ENCODE measurements around the gene HEATR1. TPM values are rescaled to one million over a fixed set of nuclear protein-coding genes. Genes with fewer than 3 reads are reported as not detected.

The HEATR1 gene
- total and polyA plus RNA-seq, 4 donors, result 3.3 to 19.4 (median 9.6) TPM

DNA sequence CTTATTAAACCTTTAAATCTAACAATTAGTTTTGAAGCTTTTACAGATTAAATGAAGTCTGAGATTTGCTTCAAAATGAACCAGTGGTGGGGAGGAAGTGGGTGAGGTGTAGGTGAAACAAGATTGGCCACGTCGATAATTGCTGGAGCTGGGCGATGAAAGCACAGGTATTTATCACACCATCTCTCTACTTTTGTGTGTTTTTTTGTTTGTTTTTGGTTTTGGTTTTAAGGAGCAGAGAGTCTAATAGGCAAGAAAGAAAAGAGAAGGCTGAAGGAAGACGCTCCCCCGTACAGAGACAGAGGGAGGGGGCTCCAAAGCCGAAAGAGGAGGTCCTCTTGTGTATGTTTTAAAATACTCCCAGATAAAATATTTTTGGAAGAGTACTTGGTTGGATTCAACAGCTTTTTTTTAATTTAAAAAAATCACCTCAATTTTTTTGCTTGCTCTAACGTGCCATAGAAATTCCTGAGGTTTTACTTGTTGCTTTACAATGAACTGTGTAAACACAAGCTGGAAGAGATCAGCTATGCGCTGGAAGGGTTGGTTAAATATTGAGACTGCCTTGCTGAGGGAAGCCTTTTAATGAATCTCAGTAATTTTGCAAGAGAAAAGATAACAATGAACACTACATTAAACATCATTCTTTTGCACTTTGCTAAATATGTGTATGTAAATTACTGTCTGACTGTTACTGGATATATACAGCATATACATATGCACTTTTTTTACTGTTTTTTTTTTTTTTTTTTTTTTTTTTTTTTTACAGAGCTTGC, 87.2 kb downstream of the HEATR1 start (continued):
- TF ChIP-seq, protein P1, sequence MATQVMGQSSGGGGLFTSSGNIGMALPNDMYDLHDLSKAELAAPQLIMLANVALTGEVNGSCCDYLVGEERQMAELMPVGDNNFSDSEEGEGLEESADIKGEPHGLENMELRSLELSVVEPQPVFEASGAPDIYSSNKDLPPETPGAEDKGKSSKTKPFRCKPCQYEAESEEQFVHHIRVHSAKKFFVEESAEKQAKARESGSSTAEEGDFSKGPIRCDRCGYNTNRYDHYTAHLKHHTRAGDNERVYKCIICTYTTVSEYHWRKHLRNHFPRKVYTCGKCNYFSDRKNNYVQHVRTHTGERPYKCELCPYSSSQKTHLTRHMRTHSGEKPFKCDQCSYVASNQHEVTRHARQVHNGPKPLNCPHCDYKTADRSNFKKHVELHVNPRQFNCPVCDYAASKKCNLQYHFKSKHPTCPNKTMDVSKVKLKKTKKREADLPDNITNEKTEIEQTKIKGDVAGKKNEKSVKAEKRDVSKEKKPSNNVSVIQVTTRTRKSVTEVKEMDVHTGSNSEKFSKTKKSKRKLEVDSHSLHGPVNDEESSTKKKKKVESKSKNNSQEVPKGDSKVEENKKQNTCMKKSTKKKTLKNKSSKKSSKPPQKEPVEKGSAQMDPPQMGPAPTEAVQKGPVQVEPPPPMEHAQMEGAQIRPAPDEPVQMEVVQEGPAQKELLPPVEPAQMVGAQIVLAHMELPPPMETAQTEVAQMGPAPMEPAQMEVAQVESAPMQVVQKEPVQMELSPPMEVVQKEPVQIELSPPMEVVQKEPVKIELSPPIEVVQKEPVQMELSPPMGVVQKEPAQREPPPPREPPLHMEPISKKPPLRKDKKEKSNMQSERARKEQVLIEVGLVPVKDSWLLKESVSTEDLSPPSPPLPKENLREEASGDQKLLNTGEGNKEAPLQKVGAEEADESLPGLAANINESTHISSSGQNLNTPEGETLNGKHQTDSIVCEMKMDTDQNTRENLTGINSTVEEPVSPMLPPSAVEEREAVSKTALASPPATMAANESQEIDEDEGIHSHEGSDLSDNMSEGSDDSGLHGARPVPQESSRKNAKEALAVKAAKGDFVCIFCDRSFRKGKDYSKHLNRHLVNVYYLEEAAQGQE (IDR thresholded peaks at IDR 0.05), result no peak
- no peak for TF ChIP-seq HNF4A (conservative IDR thresholded peaks at IDR 0.05)

GRCh38 chr1:236515443-236515958, 88.8 kb downstream of the HEATR1 start:
- H3K36me3 ChIP-seq (ENCODE audit: control insufficient read depth in 4 of 4, insufficient read depth in 3 of 4, low read depth in 1 of 4, low read length in 3 of 4), result no peaks in the 10 kb centered on the region
- H3K9me3 ChIP-seq (ENCODE audit: control insufficient read depth in 4 of 4, low read length in 3 of 4), result no peaks in the 10 kb centered on the region
- H3K4me3 ChIP-seq (ENCODE audit: low read depth in 1 of 3, low read length in 3 of 3), result no peak overlapping the region
- H3K9ac ChIP-seq (ENCODE audit: low read depth in 1 of 2, low read length in 2 of 2), result peak overlapping the region in 1 of 2 donors; percentile 21
- no peaks in the 10 kb centered on the region for H3K27me3 ChIP-seq (ENCODE audit: control insufficient read depth in 4 of 4, insufficient read depth in 4 of 4, low read length in 3 of 4)
- no peak for DNase-seq (ENCODE audit: low spot score)
- peaks cover 3 to 37% (median 28%) of the 10 kb centered on the region in 4 donors for H3K4me1 ChIP-seq (ENCODE audit: control insufficient read depth in 4 of 4, insufficient read depth in 4 of 4, low read length in 3 of 4)
- 23% methylated on average over 4 of the region's 4 CpGs for whole genome bisulfite sequencing
- peak; percentile 88 for TF ChIP-seq NR2F2 (IDR thresholded peaks at IDR 0.05)
- TF ChIP-seq YY1 (IDR thresholded peaks at IDR 0.05), result no peak
- TF ChIP-seq HNF4G (IDR thresholded peaks at IDR 0.05), result no peak
- TF ChIP-seq, protein P2, sequence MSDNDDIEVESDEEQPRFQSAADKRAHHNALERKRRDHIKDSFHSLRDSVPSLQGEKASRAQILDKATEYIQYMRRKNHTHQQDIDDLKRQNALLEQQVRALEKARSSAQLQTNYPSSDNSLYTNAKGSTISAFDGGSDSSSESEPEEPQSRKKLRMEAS (IDR thresholded peaks at IDR 0.05), result peak; percentile 14
- TF ChIP-seq RXRA (IDR thresholded peaks at IDR 0.05), result peak in 1 of 2 donors; percentile 32
- peak; percentile 2 for TF ChIP-seq SP1 (IDR thresholded peaks at IDR 0.05)
- TF ChIP-seq, protein P1 (IDR thresholded peaks at IDR 0.05), result peak; percentile 32
- H3K27ac ChIP-seq (ENCODE audit: low read depth in 1 of 2, low read length in 2 of 2), result peak overlapping the region; percentile 5 to 59

DNA sequence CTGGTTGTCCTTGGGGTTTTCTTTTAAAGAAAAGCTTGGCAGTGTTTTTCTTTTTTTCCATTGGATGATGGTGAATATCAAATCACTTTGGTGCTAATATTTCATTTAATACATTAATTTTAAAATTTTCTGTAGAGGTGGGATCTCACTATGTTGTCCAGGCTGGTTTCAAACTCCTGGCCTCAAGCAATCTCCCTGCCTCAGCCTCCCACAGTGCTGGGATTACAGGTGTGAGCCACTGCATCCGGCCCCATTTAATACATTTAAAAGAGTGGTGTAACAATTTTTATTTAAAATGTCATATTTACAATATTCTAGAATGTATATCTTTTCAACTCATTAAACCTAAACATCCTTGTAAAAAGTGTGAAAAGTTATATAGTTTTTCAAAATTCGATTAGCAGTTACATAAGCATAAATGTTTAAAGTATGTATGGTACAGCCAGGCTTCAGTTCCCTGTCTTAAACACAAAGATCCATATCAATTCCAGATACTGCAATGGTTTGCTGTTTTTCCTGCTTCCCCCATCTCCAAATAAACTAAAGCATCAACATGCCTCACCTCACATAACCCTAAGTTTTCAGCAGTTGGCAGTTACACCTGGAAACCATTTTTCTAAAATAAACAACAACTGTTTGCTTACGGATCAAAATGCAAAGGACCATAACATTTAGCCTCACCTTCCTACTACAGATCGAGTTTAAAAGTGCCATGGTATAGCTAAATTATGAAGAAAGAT, 89.4 kb downstream of the HEATR1 start:
- Histone ChIP-seq H3K36me3 (ENCODE audit: control insufficient read depth in 4 of 4, insufficient read depth in 3 of 4, low read depth in 1 of 4, low read length in 3 of 4) (no peaks in the 10 kb centered on the region), H3K4me3 (ENCODE audit: low read depth in 1 of 3, low read length in 3 of 3) (no peak overlapping the region), H3K9ac (ENCODE audit: low read depth in 1 of 2, low read length in 2 of 2) (no peak overlapping the region), H3K27me3 (ENCODE audit: control insufficient read depth in 4 of 4, insufficient read depth in 4 of 4, low read length in 3 of 4) (no peaks in the 10 kb centered on the region), H3K4me1 (ENCODE audit: control insufficient read depth in 4 of 4, insufficient read depth in 4 of 4, low read length in 3 of 4) (peaks cover 3 to 37% (median 28%) of the 10 kb centered on the region in 4 donors), H3K27ac (ENCODE audit: low read depth in 1 of 2, low read length in 2 of 2) (peak overlapping the region; percentile 7 to 59), H3K9me3 (ENCODE audit: control insufficient read depth in 4 of 4, low read length in 3 of 4) (no peaks in the 10 kb centered on the region)
- TF ChIP-seq RXRA (IDR thresholded peaks at IDR 0.05) (peak; percentile 72 to 80), HNF4A (conservative IDR thresholded peaks at IDR 0.05) (peak in 1 of 2 donors; percentile 7), FOXA2 (IDR thresholded peaks at IDR 0.05) (peak; percentile 39), EGR1 (IDR thresholded peaks at IDR 0.05; ENCODE audit: low read depth in 2 of 2) (no peak), SP1 (IDR thresholded peaks at IDR 0.05) (peak; percentile 50), HNF4G (IDR thresholded peaks at IDR 0.05) (no peak), GABPA (IDR thresholded peaks at IDR 0.05 in 1 of 2, conservative IDR thresholded peaks at IDR 0.05 in 1 of 2) (no peak)
- DNase-seq (ENCODE audit: low spot score), result no peak
- WGBS, result 42% methylated on average over 4 of the region's 4 CpGs

Measured in liver (tissue), 9 donors.